PC-3 (cell line): ENCODE results near the gene CTXN1.

ENCODE experiments used
- EZH2 ChIP-seq: fragments of 300-600 bp; sonication (generic); IDR thresholded peaks from one replicate; pipeline ENCODE4 v1.6.1; 2017; ENCODE audit warnings: antibody characterized with exemption, mild to moderate bottlenecking, low read length; ENCODE audit not compliant: unreplicated experiment
- TF ChIP-seq, protein P1 (sequence below): fragments of 300-600 bp; sonication (generic); conservative IDR thresholded peaks from 2 replicates; pipeline ENCODE4 v1.5.1; 2017; ENCODE audit warnings: antibody characterized with exemption, low read depth, mild to moderate bottlenecking, low read length

DNA sequence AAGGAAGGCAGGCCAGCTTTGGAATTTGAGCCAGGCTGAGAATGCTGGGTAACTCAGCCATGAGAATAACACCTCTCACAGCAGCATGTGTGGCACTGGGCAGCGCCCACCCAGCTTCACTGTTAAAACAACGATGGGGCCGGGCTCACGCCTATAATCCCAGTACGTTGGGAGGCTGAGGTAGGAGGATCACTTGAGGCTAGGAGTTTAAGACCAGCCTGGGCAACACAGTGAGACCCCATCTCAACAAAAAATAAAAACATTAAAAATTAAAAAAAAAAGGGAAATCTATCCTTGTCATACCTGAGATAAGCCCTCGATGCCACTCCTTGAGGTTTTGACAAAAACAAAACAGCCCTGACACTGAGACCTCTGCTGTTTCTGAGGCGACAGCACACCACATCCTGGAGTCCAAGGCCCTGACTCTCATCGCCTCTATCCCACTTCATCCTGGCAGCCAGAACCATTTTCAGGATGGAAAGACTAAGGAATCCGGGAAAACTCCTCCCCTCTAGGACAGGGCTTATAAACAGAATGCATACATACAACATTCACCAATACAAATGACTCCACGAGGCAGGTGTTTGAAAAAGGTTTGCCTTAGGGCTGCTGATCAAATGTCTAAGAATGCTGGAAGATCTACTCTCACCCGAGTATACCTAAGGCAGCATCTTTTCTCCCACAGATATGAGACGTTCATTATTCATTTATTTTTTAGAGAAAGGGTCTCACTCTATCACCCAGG lies 40.2 kb upstream of the CTXN1 start:
- TF ChIP-seq, protein P1, sequence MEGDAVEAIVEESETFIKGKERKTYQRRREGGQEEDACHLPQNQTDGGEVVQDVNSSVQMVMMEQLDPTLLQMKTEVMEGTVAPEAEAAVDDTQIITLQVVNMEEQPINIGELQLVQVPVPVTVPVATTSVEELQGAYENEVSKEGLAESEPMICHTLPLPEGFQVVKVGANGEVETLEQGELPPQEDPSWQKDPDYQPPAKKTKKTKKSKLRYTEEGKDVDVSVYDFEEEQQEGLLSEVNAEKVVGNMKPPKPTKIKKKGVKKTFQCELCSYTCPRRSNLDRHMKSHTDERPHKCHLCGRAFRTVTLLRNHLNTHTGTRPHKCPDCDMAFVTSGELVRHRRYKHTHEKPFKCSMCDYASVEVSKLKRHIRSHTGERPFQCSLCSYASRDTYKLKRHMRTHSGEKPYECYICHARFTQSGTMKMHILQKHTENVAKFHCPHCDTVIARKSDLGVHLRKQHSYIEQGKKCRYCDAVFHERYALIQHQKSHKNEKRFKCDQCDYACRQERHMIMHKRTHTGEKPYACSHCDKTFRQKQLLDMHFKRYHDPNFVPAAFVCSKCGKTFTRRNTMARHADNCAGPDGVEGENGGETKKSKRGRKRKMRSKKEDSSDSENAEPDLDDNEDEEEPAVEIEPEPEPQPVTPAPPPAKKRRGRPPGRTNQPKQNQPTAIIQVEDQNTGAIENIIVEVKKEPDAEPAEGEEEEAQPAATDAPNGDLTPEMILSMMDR = no peak
- no peak for TF ChIP-seq EZH2
